Forelimb muscle (tissue), 1 donor: Measurements from ENCODE around the gene TSPAN15. TPM values are rescaled to one million over a fixed set of nuclear protein-coding genes. Genes with fewer than 3 reads are reported as not detected.
"Not testable (repeated sequence)": the region's sequence is repeated elsewhere in the genome, so short reads cannot be mapped to it uniquely, and the experiment has no call there.

Experiments used
- DNase-seq: peaks from one replicate; pipeline ENCODE4 v3.0.0-alpha.2; 2013; ENCODE audit warnings: low read depth
- polyA plus RNA-seq: library from polyadenylated mRNA; unstranded; fragments of 120-200 nt; gene quantifications from one replicate; pipeline ENCODE4 v1.2.1, GENCODE V29; 2013; ENCODE audit not compliant: insufficient read length

TSPAN15 gene
- polyA plus RNA-seq, 1 donor, result 69.5 TPM

- DNase-seq, result not testable (repeated sequence)
These were observed 37.0 kb downstream of the TSPAN15 start for GRCh38 chr10:69488149-69488844.

- DNase-seq, result not testable (repeated sequence)
These were observed 37.6 kb downstream of the TSPAN15 start for GRCh38 chr10:69488856-69489255.

- DNase-seq, result no peak
These were observed 38.3 kb downstream of the TSPAN15 start for GRCh38 chr10:69489506-69490090.

GRCh38 chr10:69490876-69491275 lies 39.6 kb downstream of the TSPAN15 start:
- no peak for DNase-seq

GRCh38 chr10:69491611-69492010 lies 40.3 kb downstream of the TSPAN15 start:
- DNase-seq, result no peak

GRCh38 chr10:69492091-69492745 lies 41.0 kb downstream of the TSPAN15 start:
- DNase-seq, result no peak

- DNase-seq, result no peak
These were observed 41.6 kb downstream of the TSPAN15 start for GRCh38 chr10:69492746-69493462.

GRCh38 chr10:69494626-69495558 lies 43.6 kb downstream of the TSPAN15 start:
- DNase-seq, result no peak

- no peak for DNase-seq
These were observed 44.4 kb downstream of the TSPAN15 start for GRCh38 chr10:69495666-69496065.

- no peak for DNase-seq
These were observed 45.3 kb downstream of the TSPAN15 start for GRCh38 chr10:69496352-69497230.

- DNase-seq, result no peak
These were observed 45.9 kb downstream of the TSPAN15 start for GRCh38 chr10:69497231-69497561.

- no peak for DNase-seq
These were observed 46.5 kb downstream of the TSPAN15 start for GRCh38 chr10:69497611-69498390.

- no peak for DNase-seq
These were observed 47.6 kb downstream of the TSPAN15 start for GRCh38 chr10:69498711-69499471.

GRCh38 chr10:69499726-69500689 lies 48.7 kb downstream of the TSPAN15 start:
- no peak for DNase-seq

- no peak for DNase-seq
These were observed 49.7 kb downstream of the TSPAN15 start for GRCh38 chr10:69500864-69501468.

GRCh38 chr10:69501657-69502056 lies 50.4 kb downstream of the TSPAN15 start:
- DNase-seq, result no peak

- no peak for DNase-seq
These were observed 51.3 kb downstream of the TSPAN15 start for GRCh38 chr10:69502589-69502988.
